Transverse colon (tissue), 4 donors: ENCODE data around the gene ZC3HAV1L. TPM values are rescaled to one million over a fixed set of nuclear protein-coding genes. Genes with fewer than 3 reads are reported as not detected.
"Not testable (repeated sequence)": the region's sequence is repeated elsewhere in the genome, so short reads cannot be mapped to it uniquely, and the experiment has no call there.

Experiments
- DNase-seq: peaks from one replicate; pipeline ENCODE4 v3.0.0-alpha.2; 2019
- H3K27ac ChIP-seq, 4 donors: fragments of 200-600 bp; sonication (generic); 2 replicates each; pipeline ENCODE4 v1.5.1; 2016 to 2018; ENCODE audit warnings: inconsistent platforms in 4 of 4
- H3K27me3 ChIP-seq: fragments of 200-600 bp; sonication (generic); 2 replicates; pipeline ENCODE4 v1.5.1; 2017; ENCODE audit warnings: inconsistent platforms
- H3K36me3 ChIP-seq, 4 donors: fragments of 200-600 bp; sonication (generic); 2 replicates each; pipeline ENCODE4 v1.5.1; 2017 to 2019; ENCODE audit warnings: inconsistent platforms in 4 of 4
- H3K4me1 ChIP-seq, 4 donors: fragments of 200-600 bp; sonication (generic); 2 replicates each; pipeline ENCODE4 v1.5.1; 2017 to 2020; ENCODE audit warnings: inconsistent platforms in 4 of 4
- H3K4me3 ChIP-seq, 4 donors: fragments of 200-600 bp; sonication (generic); 1 replicate in 1 of 4; 2 replicates in 3 of 4; pipeline versions ENCODE4 v1.5.1 to v1.6.1; 2017 to 2019; ENCODE audit warnings: inconsistent platforms in 4 of 4
- H3K9me3 ChIP-seq, 2 donors: fragments of 200-600 bp; sonication (generic); 2 replicates each; pipeline ENCODE4 v1.5.1; 2017 to 2019; ENCODE audit warnings: inconsistent platforms in 2 of 2
- CTCF ChIP-seq, 5 experiments: fragments of 200-600 bp in 3 of 5; fragments of 450-650 bp in 2 of 5; sonication (generic) in 3 of 5; IDR thresholded peaks; 1 replicate in 2 of 5; 2 replicates in 3 of 5; pipeline ENCODE4 v1.5.1; 2016 to 2017; ENCODE audit warnings: antibody characterized with exemption in 5 of 5, inconsistent platforms in 3 of 5, mild to moderate bottlenecking in 2 of 5, moderate library complexity in 1 of 5
- EP300 ChIP-seq: sonication (generic); formaldehyde crosslinking; IDR thresholded peaks from one replicate; pipeline ENCODE4 v1.6.1; 2017; ENCODE audit warnings: antibody characterized with exemption, low read depth
- POLR2A ChIP-seq: fragments of 450-650 bp; IDR thresholded peaks from one replicate; pipeline ENCODE4 v1.6.1; 2016; ENCODE audit warnings: antibody characterized with exemption, mild to moderate bottlenecking, moderate library complexity
- POLR2AphosphoS5 ChIP-seq, 3 donors: sonication (generic); formaldehyde crosslinking; IDR thresholded peaks; one replicate each; pipeline ENCODE4 v1.6.1; 2016; ENCODE audit warnings: antibody characterized with exemption in 3 of 3
- WGBS, 2 donors: methylation state at CpG; one replicate each; pipeline ENCODE4 v1.1.5; 2018; ENCODE audit warnings: low coverage in 1 of 2; 5-methylcytosine and 5-hydroxymethylcytosine counted together
- in situ Hi-C, 4 donors: fragments of 200-750 bp; cut with MboI; loops; one replicate each; pipeline versions ENCODE4 v1.15.0 to v1.15.1; 2017; ENCODE audit warnings: low sequenced_read_pairs in 3 of 4, low pct_ligation_motif_present in 1 of 4, low pct_unique_long_range_greater_than_20kb in 1 of 4
- intact Hi-C: fragments of 100-400 bp; cut with DNase I; formaldehyde crosslinking; loops from one replicate; pipeline ENCODE4 v1.15.1; 2023; ENCODE audit warnings: low total_unique reads
- total RNA-seq, 4 donors: library from RNA; depleted of rRNA; stranded (reverse); fragments of >200 nt; gene quantifications; one replicate each; pipeline ENCODE4 v1.1.0, GENCODE V29; 2016

The ZC3HAV1L gene
- total RNA-seq, 4 donors from 2014 or later: 5.2 to 71.4 (median 14.7) TPM

- H3K4me3 ChIP-seq: no peak overlapping the region
- DNase-seq: no peak
- H3K27ac ChIP-seq: no peak overlapping the region
- no peaks in the 10 kb centered on the region for H3K27me3 ChIP-seq
- H3K4me1 ChIP-seq: no peaks in the 10 kb centered on the region
- peaks cover 0 to 39% (median 18%) of the 10 kb centered on the region in 4 donors for H3K36me3 ChIP-seq
- H3K9me3 ChIP-seq: no peaks in the 10 kb centered on the region
- WGBS, 2 donors: 83 to 89% methylated on average over 3 to 5 of the region's 5 CpGs
- in situ Hi-C loops: loop anchor here in 1 of 4 donors (25.0 kb wide), 1 partner anchor 173 kb away; no protein-coding TSS in a partner anchor
- intact Hi-C loops: no loop called here
- TF ChIP-seq CTCF (IDR thresholded peaks at IDR 0.05): no peak
- TF ChIP-seq POLR2A: no peak
- no peak for TF ChIP-seq EP300
- no peak for TF ChIP-seq POLR2AphosphoS5 (IDR thresholded peaks at IDR 0.05)
Observed at GRCh38 chr7:139060695-139061237, 24.9 kb upstream of the ZC3HAV1L start.

GRCh38 chr7:139059905-139060304 lies 24.1 kb upstream of the ZC3HAV1L start:
- intact Hi-C loops: no loop called here

GRCh38 chr7:139058943-139059342 lies 23.1 kb upstream of the ZC3HAV1L start:
- peaks cover 0 to 37% (median 18%) of the 10 kb centered on the region in 4 donors for H3K36me3 ChIP-seq
- in situ Hi-C loops: loop anchor here in 1 of 4 donors (25.0 kb wide), 1 partner anchor 172 kb away; no protein-coding TSS in a partner anchor
- H3K4me3 ChIP-seq: no peak overlapping the region
- no peak overlapping the region for H3K27ac ChIP-seq
- no peaks in the 10 kb centered on the region for H3K27me3 ChIP-seq
- no peak for DNase-seq
- no peaks in the 10 kb centered on the region for H3K4me1 ChIP-seq
- no peak for TF ChIP-seq CTCF (IDR thresholded peaks at IDR 0.05)
- TF ChIP-seq EP300: no peak
- no peak for TF ChIP-seq POLR2AphosphoS5 (IDR thresholded peaks at IDR 0.05)
- no peak for TF ChIP-seq POLR2A
- intact Hi-C loops: no loop called here
- no peaks in the 10 kb centered on the region for H3K9me3 ChIP-seq
- 59 to 63% methylated on average over 5 of the region's 5 CpGs for WGBS, 2 donors

More at GRCh38 chr7:139059905-139060304, 24.1 kb upstream of the ZC3HAV1L start:
- in situ Hi-C loops: loop anchor here in 1 of 4 donors (25.0 kb wide), 1 partner anchor 173 kb away; no protein-coding TSS in a partner anchor
- Histone ChIP-seq H3K27me3 (no peaks in the 10 kb centered on the region), H3K36me3 (peaks cover 0 to 38% (median 19%) of the 10 kb centered on the region in 4 donors), H3K4me1 (no peaks in the 10 kb centered on the region), H3K4me3 (no peak overlapping the region), H3K9me3 (no peaks in the 10 kb centered on the region), H3K27ac (no peak overlapping the region)
- TF ChIP-seq POLR2AphosphoS5 (IDR thresholded peaks at IDR 0.05): no peak
- no peak for TF ChIP-seq POLR2A
- TF ChIP-seq EP300: no peak
- TF ChIP-seq CTCF (IDR thresholded peaks at IDR 0.05): no peak
- DNase-seq: no peak
- 55 to 67% methylated on average over 1 of the region's 1 CpG for WGBS, 2 donors

GRCh38 chr7:139055674-139056073 lies 19.8 kb upstream of the ZC3HAV1L start:
- intact Hi-C loops: no loop called here
- Histone ChIP-seq H3K4me3 (no peak overlapping the region), H3K27me3 (no peaks in the 10 kb centered on the region), H3K4me1 (no peaks in the 10 kb centered on the region), H3K27ac (no peak overlapping the region), H3K36me3 (peaks cover 0 to 41% (median 19%) of the 10 kb centered on the region in 4 donors), H3K9me3 (no peaks in the 10 kb centered on the region)
- no peak for TF ChIP-seq POLR2AphosphoS5 (IDR thresholded peaks at IDR 0.05)
- no peak for TF ChIP-seq CTCF (IDR thresholded peaks at IDR 0.05)
- no peak for TF ChIP-seq EP300
- TF ChIP-seq POLR2A: no peak
- 75 to 80% methylated on average over 1 of the region's 1 CpG for WGBS, 2 donors
- in situ Hi-C loops: loop anchor here in 1 of 4 donors (25.0 kb wide), 1 partner anchor 168 kb away; no protein-coding TSS in a partner anchor
- no peak for DNase-seq

- DNase-seq, H3K27me3 ChIP-seq, H3K9me3 ChIP-seq, H3K4me1 ChIP-seq, H3K27ac ChIP-seq, intact Hi-C loops, H3K4me3 ChIP-seq: not testable (repeated sequence)
- in situ Hi-C loops: loop anchor here in 1 of 4 donors (25.0 kb wide), 1 partner anchor 167 kb away; no protein-coding TSS in a partner anchor
- WGBS, 2 donors: 98% methylated on average over 14 of the region's 14 CpGs; no CpG with 5 or more reads in 1 of the 2 donors
- H3K36me3 ChIP-seq: peaks cover 0 to 40% (median 19%) of the 10 kb centered on the region in 4 donors
Observed at GRCh38 chr7:139054656-139055055, 18.8 kb upstream of the ZC3HAV1L start.
